RWPE2 (cell line): ENCODE results near the gene ALG11.
A peak's percentile ranks its signal among the peaks of the same experiment; 100 is the strongest.

Source experiments
- ATAC-seq: fragments of 200-7000 bp; cut with Tn5 transposase; 3 replicates; pipeline ENCODE4 v1.9.1; 2021; ENCODE audit warnings: low read depth
- DNase-seq: peaks from one replicate; pipeline ENCODE4 v3.0.0-alpha.2; 2020; ENCODE audit warnings: low spot score
- H3K27ac ChIP-seq: fragments of 450-650 bp; 2 replicates; pipeline ENCODE4 v1.5.1; 2017; ENCODE audit warnings: mild to moderate bottlenecking; ENCODE audit not compliant: poor library complexity, severe bottlenecking
- H3K27me3 ChIP-seq: fragments of 250-450 bp; sonication (Bioruptor Pico); 2 replicates; pipeline ENCODE4 v1.5.1; 2021; ENCODE audit warnings: mild to moderate bottlenecking, moderate library complexity; ENCODE audit not compliant: insufficient read depth, poor library complexity, severe bottlenecking
- H3K36me3 ChIP-seq: fragments of 250-450 bp; sonication (Bioruptor Pico); 2 replicates; pipeline ENCODE4 v1.5.1; 2020; ENCODE audit warnings: low read depth, mild to moderate bottlenecking, moderate library complexity
- H3K4me1 ChIP-seq: fragments of 250-450 bp; sonication (Bioruptor Pico); 2 replicates; pipeline ENCODE4 v1.5.1; 2021; ENCODE audit warnings: mild to moderate bottlenecking, moderate library complexity; ENCODE audit not compliant: insufficient read depth, poor library complexity, severe bottlenecking
- H3K4me3 ChIP-seq: fragments of 250-450 bp; sonication (Bioruptor Pico); 2 replicates; pipeline ENCODE4 v1.5.1; 2021; ENCODE audit warnings: mild to moderate bottlenecking, moderate library complexity; ENCODE audit not compliant: severe bottlenecking
- H3K9me3 ChIP-seq: fragments of 250-450 bp; sonication (Bioruptor Pico); 2 replicates; pipeline ENCODE4 v1.5.1; 2021; ENCODE audit warnings: mild to moderate bottlenecking, moderate library complexity; ENCODE audit not compliant: severe bottlenecking
- CTCF ChIP-seq: fragments of 450-650 bp; IDR thresholded peaks from one replicate; pipeline ENCODE4 v1.5.1; 2017; ENCODE audit warnings: mild to moderate bottlenecking, moderate library complexity; ENCODE audit not compliant: poor library complexity, severe bottlenecking

Gene ALG11

DNA sequence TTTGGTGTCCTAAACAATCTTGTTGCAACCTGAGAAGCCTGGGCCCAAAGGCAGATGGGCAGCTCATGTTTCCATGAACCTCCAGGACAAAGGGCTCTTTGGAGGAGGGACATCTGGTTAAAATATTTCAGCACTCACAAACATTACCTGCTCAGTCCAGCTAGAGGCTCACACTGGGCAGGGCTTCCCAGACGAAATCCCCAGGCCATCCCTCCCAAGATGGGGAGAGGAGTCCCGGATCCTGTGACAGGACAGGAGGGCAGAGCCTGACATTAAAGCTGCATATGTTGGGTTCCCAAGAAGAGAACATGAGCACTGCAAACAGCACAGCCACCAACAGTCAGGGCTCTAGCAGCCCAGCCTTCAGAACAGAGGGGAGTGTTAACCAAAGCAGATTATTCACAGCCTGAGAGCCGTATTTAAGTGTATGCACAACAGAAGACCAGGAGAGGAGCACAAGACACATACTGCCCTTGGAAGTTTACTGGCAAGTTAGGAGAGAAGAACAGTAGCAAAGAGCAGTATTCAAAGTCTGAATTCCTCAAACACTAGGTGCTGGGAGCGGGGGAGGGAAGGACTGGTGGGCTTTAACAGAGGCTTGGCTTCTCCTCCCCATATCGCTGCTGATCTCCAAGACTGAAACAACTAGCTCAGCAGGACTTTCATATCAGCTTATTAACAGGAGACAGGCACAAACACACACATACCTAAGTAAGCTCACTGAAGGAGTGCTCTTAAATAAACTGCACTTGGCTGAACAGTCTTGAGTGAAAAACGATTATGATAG is 13.3 kb upstream of the ALG11 start:
- H3K27me3 ChIP-seq: no peaks in the 10 kb centered on the region
- no peak for ATAC-seq
- H3K4me3 ChIP-seq: no peak overlapping the region
- no peak overlapping the region for H3K27ac ChIP-seq
- no peak for TF ChIP-seq CTCF
- H3K36me3 ChIP-seq: no peaks in the 10 kb centered on the region
- H3K9me3 ChIP-seq: no peaks in the 10 kb centered on the region
- no peaks in the 10 kb centered on the region for H3K4me1 ChIP-seq
- no peak for DNase-seq

- ATAC-seq (peak; percentile 35; the same call in 1 of the 3 replicates), DNase-seq (no peak)
- no peak overlapping the region for H3K27ac ChIP-seq
- TF ChIP-seq CTCF: no peak
- no peaks in the 10 kb centered on the region for H3K9me3 ChIP-seq
- no peaks in the 10 kb centered on the region for H3K36me3 ChIP-seq
- no peak overlapping the region for H3K4me3 ChIP-seq
- no peaks in the 10 kb centered on the region for H3K4me1 ChIP-seq
- no peaks in the 10 kb centered on the region for H3K27me3 ChIP-seq
These were observed 12.7 kb upstream of the ALG11 start for GRCh38 chr13:51999510-51999911.

DNA sequence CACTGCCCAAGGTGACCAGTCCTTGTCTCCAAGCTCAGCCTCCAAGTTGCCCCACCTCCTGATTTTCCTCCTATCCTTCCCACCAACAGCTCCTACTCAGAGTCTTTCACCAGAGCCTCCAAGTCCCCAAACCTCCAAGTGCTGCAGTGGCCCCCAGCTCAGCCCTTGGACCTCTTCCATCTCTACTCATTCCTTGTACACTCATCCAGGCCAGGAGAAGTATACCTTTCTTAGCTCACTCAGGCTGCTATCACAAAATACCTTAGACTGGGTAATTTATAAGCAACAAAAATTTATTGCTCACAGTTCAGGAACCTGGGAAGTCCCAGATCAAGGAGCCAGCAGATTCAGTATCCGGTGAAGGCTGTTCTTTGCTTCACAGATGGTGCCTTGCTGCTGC is 12.3 kb upstream of the ALG11 start:
- no peaks in the 10 kb centered on the region for H3K27me3 ChIP-seq
- ATAC-seq: no peak

GRCh38 chr13:52001120-52001731 is 11.0 kb upstream of the ALG11 start:
- Histone ChIP-seq H3K9me3 (no peaks in the 10 kb centered on the region), H3K27me3 (no peaks in the 10 kb centered on the region), H3K4me3 (no peak overlapping the region), H3K27ac (no peak overlapping the region), H3K36me3 (no peaks in the 10 kb centered on the region), H3K4me1 (no peaks in the 10 kb centered on the region)
- ATAC-seq: peak; percentile 67
- no peak for DNase-seq
- TF ChIP-seq CTCF: peak; percentile 61

More for the DNA sequence above, 12.3 kb upstream of the ALG11 start:
- Histone ChIP-seq H3K4me1 (no peaks in the 10 kb centered on the region), H3K9me3 (no peaks in the 10 kb centered on the region), H3K27ac (no peak overlapping the region), H3K36me3 (no peaks in the 10 kb centered on the region), H3K4me3 (no peak overlapping the region)
- no peak for TF ChIP-seq CTCF
- no peak for DNase-seq

DNA sequence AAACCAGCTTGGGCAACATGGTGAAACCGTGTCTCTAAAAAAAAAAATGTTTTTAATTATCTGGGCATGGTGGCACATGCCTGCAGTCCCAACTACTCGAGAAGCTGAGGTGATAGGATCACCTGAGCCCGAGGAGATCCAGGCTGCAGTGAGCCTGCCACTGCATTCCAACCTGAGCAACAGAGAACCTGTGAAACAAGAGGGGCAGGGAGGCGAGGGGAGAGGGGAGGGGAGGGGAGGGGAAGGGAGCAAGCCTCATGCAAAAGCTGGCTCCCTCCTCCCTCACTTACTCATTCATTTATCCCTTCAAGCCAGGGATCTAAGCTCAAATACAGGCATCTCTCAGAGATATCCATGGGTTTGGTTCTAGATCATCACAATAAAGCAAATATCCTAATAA is 9.8 kb upstream of the ALG11 start:
- DNase-seq (no peak), ATAC-seq (no peak)
- no peak overlapping the region for H3K4me3 ChIP-seq
- no peaks in the 10 kb centered on the region for H3K36me3 ChIP-seq
- no peaks in the 10 kb centered on the region for H3K27me3 ChIP-seq
- H3K9me3 ChIP-seq: no peaks in the 10 kb centered on the region
- no peak for TF ChIP-seq CTCF
- no peak overlapping the region for H3K27ac ChIP-seq
- no peaks in the 10 kb centered on the region for H3K4me1 ChIP-seq
